ENCODE results near the gene YARS1.

Gene YARS1

GRCh38 chr1:32741059-32741412, 76.1 kb downstream of the YARS1 start:
- Histone ChIP-seq H3K27me3 (ENCODE audit: control insufficient read depth, insufficient read depth, low read length) (no peaks in the 10 kb centered on the region), H3K36me3 (ENCODE audit: control insufficient read depth, insufficient read depth, low read length) (peaks cover 3% of the 10 kb centered on the region; the same call in 1 of the 2 replicates), H3K9me3 (ENCODE audit: control insufficient read depth, insufficient read depth, low read depth, low read length) (no peaks in the 10 kb centered on the region), H3K27ac (ENCODE audit: low read depth, low read length) (peak overlapping the region; percentile 30; the same call in 1 of the 2 replicates), H3K4me3 (ENCODE audit: low read depth, low read length) (peak overlapping the region; percentile 65), H3K4me1 (ENCODE audit: control insufficient read depth, insufficient read depth, low read length) (peaks cover 47% of the 10 kb centered on the region), H3K9ac (ENCODE audit: low read length) (peak overlapping the region; percentile 50)

GRCh38 chr1:32736812-32737791, 80.1 kb downstream of the YARS1 start:
- peak overlapping the region; percentile 77; the same call in 1 of the 2 replicates for H3K27ac ChIP-seq (ENCODE audit: low read depth, low read length)
- peaks cover 42% of the 10 kb centered on the region for H3K4me1 ChIP-seq (ENCODE audit: control insufficient read depth, insufficient read depth, low read length)
- H3K36me3 ChIP-seq (ENCODE audit: control insufficient read depth, insufficient read depth, low read length), result no peaks in the 10 kb centered on the region
- H3K9me3 ChIP-seq (ENCODE audit: control insufficient read depth, insufficient read depth, low read depth, low read length), result no peaks in the 10 kb centered on the region
- peak overlapping the region; percentile 79 for H3K9ac ChIP-seq (ENCODE audit: low read length)
- H3K4me3 ChIP-seq (ENCODE audit: low read depth, low read length), result peak overlapping the region; percentile 36
- no peaks in the 10 kb centered on the region for H3K27me3 ChIP-seq (ENCODE audit: control insufficient read depth, insufficient read depth, low read length)

GRCh38 chr1:32733582-32734321, 83.4 kb downstream of the YARS1 start:
- Histone ChIP-seq H3K9ac (ENCODE audit: low read length) (peak overlapping the region; percentile 42), H3K4me3 (ENCODE audit: low read depth, low read length) (no peak overlapping the region), H3K36me3 (ENCODE audit: control insufficient read depth, insufficient read depth, low read length) (no peaks in the 10 kb centered on the region), H3K4me1 (ENCODE audit: control insufficient read depth, insufficient read depth, low read length) (peaks cover 36% of the 10 kb centered on the region), H3K27me3 (ENCODE audit: control insufficient read depth, insufficient read depth, low read length) (no peaks in the 10 kb centered on the region), H3K9me3 (ENCODE audit: control insufficient read depth, insufficient read depth, low read depth, low read length) (no peaks in the 10 kb centered on the region), H3K27ac (ENCODE audit: low read depth, low read length) (no peak overlapping the region; the same call in 1 of the 2 replicates)

- no peak overlapping the region for H3K9ac ChIP-seq (ENCODE audit: low read length)
- no peaks in the 10 kb centered on the region for H3K9me3 ChIP-seq (ENCODE audit: control insufficient read depth, insufficient read depth, low read depth, low read length)
- peaks cover 31% of the 10 kb centered on the region for H3K4me1 ChIP-seq (ENCODE audit: control insufficient read depth, insufficient read depth, low read length)
- H3K36me3 ChIP-seq (ENCODE audit: control insufficient read depth, insufficient read depth, low read length), result no peaks in the 10 kb centered on the region
- no peak overlapping the region for H3K4me3 ChIP-seq (ENCODE audit: low read depth, low read length)
- no peaks in the 10 kb centered on the region for H3K27me3 ChIP-seq (ENCODE audit: control insufficient read depth, insufficient read depth, low read length)
- H3K27ac ChIP-seq (ENCODE audit: low read depth, low read length), result no peak overlapping the region
Measured at GRCh38 chr1:32729254-32730046, 87.7 kb downstream of the YARS1 start.

- no peak overlapping the region for H3K27ac ChIP-seq (ENCODE audit: low read depth, low read length)
- no peak overlapping the region for H3K4me3 ChIP-seq (ENCODE audit: low read depth, low read length)
- H3K27me3 ChIP-seq (ENCODE audit: control insufficient read depth, insufficient read depth, low read length), result no peaks in the 10 kb centered on the region
- no peaks in the 10 kb centered on the region for H3K36me3 ChIP-seq (ENCODE audit: control insufficient read depth, insufficient read depth, low read length)
- H3K4me1 ChIP-seq (ENCODE audit: control insufficient read depth, insufficient read depth, low read length), result peaks cover 25% of the 10 kb centered on the region
- H3K9me3 ChIP-seq (ENCODE audit: control insufficient read depth, insufficient read depth, low read depth, low read length), result no peaks in the 10 kb centered on the region
- no peak overlapping the region for H3K9ac ChIP-seq (ENCODE audit: low read length)
Measured at GRCh38 chr1:32728413-32729077, 88.6 kb downstream of the YARS1 start.

- H3K9ac ChIP-seq (ENCODE audit: low read length), result no peak overlapping the region
- peaks cover 22% of the 10 kb centered on the region for H3K4me1 ChIP-seq (ENCODE audit: control insufficient read depth, insufficient read depth, low read length)
- no peaks in the 10 kb centered on the region for H3K27me3 ChIP-seq (ENCODE audit: control insufficient read depth, insufficient read depth, low read length)
- no peak overlapping the region for H3K4me3 ChIP-seq (ENCODE audit: low read depth, low read length)
- H3K27ac ChIP-seq (ENCODE audit: low read depth, low read length), result no peak overlapping the region
- H3K36me3 ChIP-seq (ENCODE audit: control insufficient read depth, insufficient read depth, low read length), result no peaks in the 10 kb centered on the region
- H3K9me3 ChIP-seq (ENCODE audit: control insufficient read depth, insufficient read depth, low read depth, low read length), result no peaks in the 10 kb centered on the region
Measured at GRCh38 chr1:32727876-32728275, 89.3 kb downstream of the YARS1 start.

GRCh38 chr1:32725615-32725982, 91.6 kb downstream of the YARS1 start:
- Histone ChIP-seq H3K27ac (ENCODE audit: low read depth, low read length) (peak overlapping the region; percentile 2; the same call in 1 of the 2 replicates), H3K9ac (ENCODE audit: low read length) (peak overlapping the region; percentile 31), H3K4me3 (ENCODE audit: low read depth, low read length) (no peak overlapping the region), H3K4me1 (ENCODE audit: control insufficient read depth, insufficient read depth, low read length) (peaks cover 20% of the 10 kb centered on the region), H3K27me3 (ENCODE audit: control insufficient read depth, insufficient read depth, low read length) (no peaks in the 10 kb centered on the region), H3K9me3 (ENCODE audit: control insufficient read depth, insufficient read depth, low read depth, low read length) (no peaks in the 10 kb centered on the region), H3K36me3 (ENCODE audit: control insufficient read depth, insufficient read depth, low read length) (no peaks in the 10 kb centered on the region)

All from HUES6 (cell line).